ENCODE measurements around the gene PRR23C. TPM values are rescaled to one million over a fixed set of nuclear protein-coding genes. Genes with fewer than 3 reads are reported as not detected.

Gene PRR23C
- total and polyA plus RNA-seq, 9 of the 15 experiments (the other 6 are each of a cell fraction or from before 2014, with no cell fraction given), result not detected

Other genes starting within 250 kb of the PRR23C start
- 26.2 and 30.0 TPM in 2 replicates for gene PIK3CB, start 210.0 kb downstream of the PRR23C start, total RNA-seq (2014; rRNA removed)
- 28.3 and 35.0 TPM in 2 replicates for gene PIK3CB, start 210.0 kb downstream of the PRR23C start, total RNA-seq (2014; rRNA removed; fragmentation: Illumina TruSeq; extraction: Trizol)
- 21.6 and 23.0 TPM in 2 replicates for gene PIK3CB, start 210.0 kb downstream of the PRR23C start, total RNA-seq (2015; rRNA removed; fragmentation: Illumina TruSeq; extraction: Trizol)
- 53.8 and 62.6 TPM in 2 replicates for gene PIK3CB, start 210.0 kb downstream of the PRR23C start, total RNA-seq (2021)
- 41.4 and 45.4 TPM in 2 replicates for gene PIK3CB, start 210.0 kb downstream of the PRR23C start, polyA plus RNA-seq (2011; rRNA removed)
- gene PIK3CB, start 210.0 kb downstream of the PRR23C start, polyA plus RNA-seq (2014; fragmentation: Illumina TruSeq; extraction: Trizol), result 58.8 and 59.8 TPM in 2 replicates
- gene PIK3CB, start 210.0 kb downstream of the PRR23C start, polyA plus RNA-seq (2014; fragmentation: Nextera tagmentation; extraction: Ambion mirVana), result 10 to 100 TPM; 15.3 to 19.6 TPM
- 36.9 and 40.4 TPM in 2 replicates for gene PIK3CB, start 210.0 kb downstream of the PRR23C start, polyA plus RNA-seq (2014; rRNA removed)
- 10.8 and 13.3 TPM in 2 replicates for gene FOXL2, start 97.8 kb downstream of the PRR23C start, total RNA-seq (2014; rRNA removed)
- gene FOXL2, start 97.8 kb downstream of the PRR23C start, total RNA-seq (2014; rRNA removed; fragmentation: Illumina TruSeq; extraction: Trizol), result 2.1 and 2.4 TPM in 2 replicates
- gene FOXL2, start 97.8 kb downstream of the PRR23C start, total RNA-seq (2015; rRNA removed; fragmentation: Illumina TruSeq; extraction: Trizol), result 4.1 and 4.6 TPM in 2 replicates
- 21.4 and 22.1 TPM in 2 replicates for gene FOXL2, start 97.8 kb downstream of the PRR23C start, total RNA-seq (2021)
- 3.1 and 4.0 TPM in 2 replicates for gene FOXL2, start 97.8 kb downstream of the PRR23C start, polyA plus RNA-seq (2011; rRNA removed)
- 3.2 and 5.5 TPM in 2 replicates for gene FOXL2, start 97.8 kb downstream of the PRR23C start, polyA plus RNA-seq (2014; fragmentation: Illumina TruSeq; extraction: Trizol)
- under 1 TPM; 0.27 to 0.29 TPM for gene FOXL2, start 97.8 kb downstream of the PRR23C start, polyA plus RNA-seq (2014; fragmentation: Nextera tagmentation; extraction: Ambion mirVana)
- 12.6 and 14.3 TPM in 2 replicates for gene FOXL2, start 97.8 kb downstream of the PRR23C start, polyA plus RNA-seq (2014; rRNA removed)
- gene FOXL2NB, start 97.7 kb downstream of the PRR23C start, total RNA-seq (2014; rRNA removed), result 9.5 and 12.6 TPM in 2 replicates
- gene FOXL2NB, start 97.7 kb downstream of the PRR23C start, total RNA-seq (2014; rRNA removed; fragmentation: Illumina TruSeq; extraction: Trizol), result 5.9 and 6.1 TPM in 2 replicates
- gene FOXL2NB, start 97.7 kb downstream of the PRR23C start, total RNA-seq (2015; rRNA removed; fragmentation: Illumina TruSeq; extraction: Trizol), result 5.0 and 5.1 TPM in 2 replicates
- gene FOXL2NB, start 97.7 kb downstream of the PRR23C start, total RNA-seq (2021), result 10.2 TPM in 2 replicates
- gene FOXL2NB, start 97.7 kb downstream of the PRR23C start, polyA plus RNA-seq (2011; rRNA removed), result 17.4 and 20.3 TPM in 2 replicates
- gene FOXL2NB, start 97.7 kb downstream of the PRR23C start, polyA plus RNA-seq (2014; fragmentation: Illumina TruSeq; extraction: Trizol), result 9.0 and 10.1 TPM in 2 replicates
- under 1 TPM; 0.71 to 0.86 TPM for gene FOXL2NB, start 97.7 kb downstream of the PRR23C start, polyA plus RNA-seq (2014; fragmentation: Nextera tagmentation; extraction: Ambion mirVana)
- 13.5 and 18.4 TPM in 2 replicates for gene FOXL2NB, start 97.7 kb downstream of the PRR23C start, polyA plus RNA-seq (2014; rRNA removed)
- not detected in 2 replicates for gene PRR23A, start 38.6 kb downstream of the PRR23C start, total RNA-seq (2014; rRNA removed)
- not detected in 2 replicates for gene PRR23A, start 38.6 kb downstream of the PRR23C start, total RNA-seq (2014; rRNA removed; fragmentation: Illumina TruSeq; extraction: Trizol)
- gene PRR23A, start 38.6 kb downstream of the PRR23C start, total RNA-seq (2015; rRNA removed; fragmentation: Illumina TruSeq; extraction: Trizol), result not detected in 2 replicates
- gene PRR23A, start 38.6 kb downstream of the PRR23C start, total RNA-seq (2021), result not detected in 2 replicates
- gene PRR23A, start 38.6 kb downstream of the PRR23C start, polyA plus RNA-seq (2011; rRNA removed), result not detected in 2 replicates
- not detected in 2 replicates for gene PRR23A, start 38.6 kb downstream of the PRR23C start, polyA plus RNA-seq (2014; fragmentation: Illumina TruSeq; extraction: Trizol)
- gene PRR23A, start 38.6 kb downstream of the PRR23C start, polyA plus RNA-seq (2014; fragmentation: Nextera tagmentation; extraction: Ambion mirVana), result not detected
- gene PRR23A, start 38.6 kb downstream of the PRR23C start, polyA plus RNA-seq (2014; rRNA removed), result not detected in 2 replicates
- gene PRR23B, start 24.0 kb downstream of the PRR23C start, total RNA-seq (2014; rRNA removed), result not detected in 2 replicates
- gene PRR23B, start 24.0 kb downstream of the PRR23C start, total RNA-seq (2014; rRNA removed; fragmentation: Illumina TruSeq; extraction: Trizol), result not detected in 2 replicates
- not detected in 2 replicates for gene PRR23B, start 24.0 kb downstream of the PRR23C start, total RNA-seq (2015; rRNA removed; fragmentation: Illumina TruSeq; extraction: Trizol)
- gene PRR23B, start 24.0 kb downstream of the PRR23C start, total RNA-seq (2021), result not detected in 2 replicates
- not detected in 2 replicates for gene PRR23B, start 24.0 kb downstream of the PRR23C start, polyA plus RNA-seq (2011; rRNA removed)
- not detected in 2 replicates for gene PRR23B, start 24.0 kb downstream of the PRR23C start, polyA plus RNA-seq (2014; fragmentation: Illumina TruSeq; extraction: Trizol)
- gene PRR23B, start 24.0 kb downstream of the PRR23C start, polyA plus RNA-seq (2014; fragmentation: Nextera tagmentation; extraction: Ambion mirVana), result not detected
- not detected in 2 replicates for gene PRR23B, start 24.0 kb downstream of the PRR23C start, polyA plus RNA-seq (2014; rRNA removed)